Measurements from ENCODE around the gene LAG3.

The LAG3 gene

GRCh38 chr12:6765048-6765633 is 7.2 kb upstream of the LAG3 start:
- peaks cover 23% of the 10 kb centered on the region for H3K36me3 ChIP-seq
- no peaks in the 10 kb centered on the region for H3K27me3 ChIP-seq (ENCODE audit: insufficient read depth, low read depth, severe bottlenecking)
- no peak for DNase-seq
- peak overlapping the region; percentile 45 for H3K4me3 ChIP-seq (ENCODE audit: low read depth, low read length)
- no peaks in the 10 kb centered on the region for H3K9me3 ChIP-seq (ENCODE audit: severe bottlenecking)
- TF ChIP-seq CTCF (IDR thresholded peaks at IDR 0.05; ENCODE audit: low read depth, low read length): no peak
- H3K27ac ChIP-seq: peak overlapping the region; percentile 96

- Histone ChIP-seq H3K9me3 (ENCODE audit: severe bottlenecking) (no peaks in the 10 kb centered on the region), H3K27me3 (ENCODE audit: insufficient read depth, low read depth, severe bottlenecking) (no peaks in the 10 kb centered on the region), H3K4me3 (ENCODE audit: low read depth, low read length) (peak within 1 kb of the TSS; percentile 76), H3K36me3 (peaks cover 31% of the 10 kb centered on the region), H3K27ac (peak within 1 kb of the TSS; percentile 96)
- DNase-seq: peak; percentile 97
- no peak for TF ChIP-seq CTCF (IDR thresholded peaks at IDR 0.05; ENCODE audit: low read depth, low read length)
Observed at GRCh38 chr12:6765634-6766581, 6.4 kb upstream of the LAG3 start, which contains the start of gene PTMS. Gene PTMS, plus strand, starts transcription at chr12:6766363. Its CDS starts 343 bp downstream, at chr12:6766706.

GRCh38 chr12:6766651-6767349 is 5.5 kb upstream of the LAG3 start:
- peak overlapping the region; percentile 76 for H3K4me3 ChIP-seq (ENCODE audit: low read depth, low read length)
- H3K36me3 ChIP-seq: peaks cover 40% of the 10 kb centered on the region
- H3K27me3 ChIP-seq (ENCODE audit: insufficient read depth, low read depth, severe bottlenecking): no peaks in the 10 kb centered on the region
- TF ChIP-seq CTCF (IDR thresholded peaks at IDR 0.05; ENCODE audit: low read depth, low read length): peak; percentile 72
- peak overlapping the region; percentile 96 for H3K27ac ChIP-seq
- no peaks in the 10 kb centered on the region for H3K9me3 ChIP-seq (ENCODE audit: severe bottlenecking)
- DNase-seq: peak; percentile 68

- no peaks in the 10 kb centered on the region for H3K27me3 ChIP-seq (ENCODE audit: insufficient read depth, low read depth, severe bottlenecking)
- peak overlapping the region; percentile 96 for H3K27ac ChIP-seq
- H3K36me3 ChIP-seq: peaks cover 42% of the 10 kb centered on the region
- peak overlapping the region; percentile 76 for H3K4me3 ChIP-seq (ENCODE audit: low read depth, low read length)
- H3K9me3 ChIP-seq (ENCODE audit: severe bottlenecking): no peaks in the 10 kb centered on the region
- DNase-seq: peak; percentile 44
- no peak for TF ChIP-seq CTCF (IDR thresholded peaks at IDR 0.05; ENCODE audit: low read depth, low read length)
Observed at GRCh38 chr12:6767353-6768319, 4.7 kb upstream of the LAG3 start.

- Histone ChIP-seq H3K9me3 (ENCODE audit: severe bottlenecking) (no peaks in the 10 kb centered on the region), H3K27ac (peak overlapping the region; percentile 96), H3K4me3 (ENCODE audit: low read depth, low read length) (peak overlapping the region; percentile 76), H3K27me3 (ENCODE audit: insufficient read depth, low read depth, severe bottlenecking) (no peaks in the 10 kb centered on the region), H3K36me3 (peaks cover 47% of the 10 kb centered on the region)
- peak; percentile 37 for DNase-seq
- TF ChIP-seq CTCF (IDR thresholded peaks at IDR 0.05; ENCODE audit: low read depth, low read length): no peak
Observed at GRCh38 chr12:6768437-6768914, 3.8 kb upstream of the LAG3 start.

All from WERI-Rb-1 (cell line).